ENCODE data around the gene EHF.

DNA sequence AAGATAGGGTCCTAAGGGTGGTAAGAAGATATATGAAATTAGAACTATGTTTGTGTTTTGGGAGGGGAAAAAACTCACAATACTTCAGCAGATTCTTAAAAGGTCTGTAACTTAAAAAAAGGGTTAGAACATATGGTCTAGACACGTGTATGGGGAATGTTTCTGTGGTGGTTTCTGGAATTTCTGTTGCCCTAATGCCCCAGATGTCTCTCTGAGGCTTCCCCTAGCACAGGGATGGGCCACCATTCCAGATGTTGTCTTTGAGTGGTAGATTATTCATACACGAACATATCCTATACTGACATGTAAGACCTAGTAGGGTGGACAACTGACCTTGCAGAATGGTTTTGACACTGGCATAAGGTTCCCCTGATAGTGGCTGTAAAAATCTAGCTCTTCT lies 26.2 kb downstream of the EHF start:
- TF ChIP-seq, protein P1, sequence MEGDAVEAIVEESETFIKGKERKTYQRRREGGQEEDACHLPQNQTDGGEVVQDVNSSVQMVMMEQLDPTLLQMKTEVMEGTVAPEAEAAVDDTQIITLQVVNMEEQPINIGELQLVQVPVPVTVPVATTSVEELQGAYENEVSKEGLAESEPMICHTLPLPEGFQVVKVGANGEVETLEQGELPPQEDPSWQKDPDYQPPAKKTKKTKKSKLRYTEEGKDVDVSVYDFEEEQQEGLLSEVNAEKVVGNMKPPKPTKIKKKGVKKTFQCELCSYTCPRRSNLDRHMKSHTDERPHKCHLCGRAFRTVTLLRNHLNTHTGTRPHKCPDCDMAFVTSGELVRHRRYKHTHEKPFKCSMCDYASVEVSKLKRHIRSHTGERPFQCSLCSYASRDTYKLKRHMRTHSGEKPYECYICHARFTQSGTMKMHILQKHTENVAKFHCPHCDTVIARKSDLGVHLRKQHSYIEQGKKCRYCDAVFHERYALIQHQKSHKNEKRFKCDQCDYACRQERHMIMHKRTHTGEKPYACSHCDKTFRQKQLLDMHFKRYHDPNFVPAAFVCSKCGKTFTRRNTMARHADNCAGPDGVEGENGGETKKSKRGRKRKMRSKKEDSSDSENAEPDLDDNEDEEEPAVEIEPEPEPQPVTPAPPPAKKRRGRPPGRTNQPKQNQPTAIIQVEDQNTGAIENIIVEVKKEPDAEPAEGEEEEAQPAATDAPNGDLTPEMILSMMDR (IDR thresholded peaks at IDR 0.05), result no peak
- no peak for TF ChIP-seq POLR2A (IDR thresholded peaks at IDR 0.05)

All from body of pancreas (tissue), 4 donors.